ENCODE measurements around the gene SH2B2.
"Not testable (repeated sequence)": the region's sequence is repeated elsewhere in the genome, so short reads cannot be mapped to it uniquely, and the experiment has no call there.

The SH2B2 gene

DNA sequence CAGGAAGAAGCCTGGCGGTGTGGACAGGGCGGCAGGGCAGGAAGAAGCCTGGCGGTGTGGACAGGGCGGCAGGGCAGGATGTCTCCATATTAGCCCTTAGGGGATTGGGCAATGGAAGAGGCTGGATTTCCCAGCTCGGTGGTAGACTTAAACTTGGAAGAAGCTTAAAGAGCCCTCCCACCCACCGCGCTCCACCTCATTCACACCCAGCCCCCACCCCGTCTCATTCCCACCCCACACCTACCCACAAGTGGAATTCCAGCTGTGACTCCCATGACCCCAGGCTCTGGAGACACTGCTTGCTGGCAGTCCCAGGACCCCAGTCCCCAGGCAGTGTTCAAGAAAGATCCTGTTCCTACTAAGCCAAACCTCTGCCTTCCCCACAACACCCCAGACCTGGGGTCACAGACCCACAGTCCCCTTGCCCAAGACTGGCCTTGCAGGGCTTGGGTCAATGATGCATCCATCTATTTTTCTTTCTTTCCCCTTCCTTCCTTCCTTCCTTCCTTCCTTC is 35.6 kb downstream of the SH2B2 start:
- in situ Hi-C loops (cut with MboI; ENCODE audit: low pct_unique_long_range_greater_than_20kb, low sequenced_read_pairs, unreplicated experiment), result no loop called here
- peak; percentile 21 for DNase-seq (ENCODE audit: low spot score)
- TF ChIP-seq, protein P1, sequence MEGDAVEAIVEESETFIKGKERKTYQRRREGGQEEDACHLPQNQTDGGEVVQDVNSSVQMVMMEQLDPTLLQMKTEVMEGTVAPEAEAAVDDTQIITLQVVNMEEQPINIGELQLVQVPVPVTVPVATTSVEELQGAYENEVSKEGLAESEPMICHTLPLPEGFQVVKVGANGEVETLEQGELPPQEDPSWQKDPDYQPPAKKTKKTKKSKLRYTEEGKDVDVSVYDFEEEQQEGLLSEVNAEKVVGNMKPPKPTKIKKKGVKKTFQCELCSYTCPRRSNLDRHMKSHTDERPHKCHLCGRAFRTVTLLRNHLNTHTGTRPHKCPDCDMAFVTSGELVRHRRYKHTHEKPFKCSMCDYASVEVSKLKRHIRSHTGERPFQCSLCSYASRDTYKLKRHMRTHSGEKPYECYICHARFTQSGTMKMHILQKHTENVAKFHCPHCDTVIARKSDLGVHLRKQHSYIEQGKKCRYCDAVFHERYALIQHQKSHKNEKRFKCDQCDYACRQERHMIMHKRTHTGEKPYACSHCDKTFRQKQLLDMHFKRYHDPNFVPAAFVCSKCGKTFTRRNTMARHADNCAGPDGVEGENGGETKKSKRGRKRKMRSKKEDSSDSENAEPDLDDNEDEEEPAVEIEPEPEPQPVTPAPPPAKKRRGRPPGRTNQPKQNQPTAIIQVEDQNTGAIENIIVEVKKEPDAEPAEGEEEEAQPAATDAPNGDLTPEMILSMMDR (IDR thresholded peaks at IDR 0.05; ENCODE audit: extremely low read depth, insufficient read depth, missing control alignments), result no peak

DNA sequence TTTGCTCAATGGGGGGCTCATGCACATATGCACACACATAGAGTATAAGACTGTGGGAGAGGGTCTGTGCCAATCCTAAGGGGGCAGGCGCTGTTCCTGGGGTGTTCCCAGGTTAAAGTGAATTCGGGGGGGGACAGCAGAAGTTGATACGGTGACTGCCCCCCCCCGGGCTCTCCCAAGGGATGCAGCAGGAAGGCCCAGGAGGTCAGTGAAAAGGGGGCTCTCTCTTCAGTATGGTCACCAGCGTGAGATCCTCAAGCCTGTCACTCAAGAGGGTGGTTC is 37.2 kb downstream of the SH2B2 start:
- DNase-seq (ENCODE audit: low spot score), result no peak
- TF ChIP-seq, protein P1 (IDR thresholded peaks at IDR 0.05; ENCODE audit: extremely low read depth, insufficient read depth, missing control alignments), result no peak
- in situ Hi-C loops (cut with MboI; ENCODE audit: low pct_unique_long_range_greater_than_20kb, low sequenced_read_pairs, unreplicated experiment), result no loop called here

DNA sequence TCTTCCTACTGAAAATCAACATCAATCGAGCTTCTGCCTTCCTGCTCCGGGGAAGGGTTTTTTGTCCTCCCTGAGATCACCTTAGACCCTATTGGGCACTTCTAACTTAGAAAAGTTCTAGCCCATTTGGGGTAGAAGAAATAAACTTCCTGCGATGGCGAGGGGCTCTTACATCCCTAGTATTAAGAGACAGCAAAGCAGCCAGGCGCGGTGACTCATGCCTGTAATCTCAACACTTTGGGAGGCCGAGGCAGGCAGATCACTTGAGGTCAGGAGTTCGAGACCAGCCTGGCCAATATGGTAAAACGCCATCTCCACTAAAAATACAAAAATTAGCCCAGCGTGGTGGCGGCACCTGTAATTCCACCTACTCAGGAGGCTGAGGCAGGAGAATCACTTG is 38.4 kb downstream of the SH2B2 start:
- DNase-seq (ENCODE audit: low spot score); in situ Hi-C loops (cut with MboI; ENCODE audit: low pct_unique_long_range_greater_than_20kb, low sequenced_read_pairs, unreplicated experiment): not testable (repeated sequence)

DNA sequence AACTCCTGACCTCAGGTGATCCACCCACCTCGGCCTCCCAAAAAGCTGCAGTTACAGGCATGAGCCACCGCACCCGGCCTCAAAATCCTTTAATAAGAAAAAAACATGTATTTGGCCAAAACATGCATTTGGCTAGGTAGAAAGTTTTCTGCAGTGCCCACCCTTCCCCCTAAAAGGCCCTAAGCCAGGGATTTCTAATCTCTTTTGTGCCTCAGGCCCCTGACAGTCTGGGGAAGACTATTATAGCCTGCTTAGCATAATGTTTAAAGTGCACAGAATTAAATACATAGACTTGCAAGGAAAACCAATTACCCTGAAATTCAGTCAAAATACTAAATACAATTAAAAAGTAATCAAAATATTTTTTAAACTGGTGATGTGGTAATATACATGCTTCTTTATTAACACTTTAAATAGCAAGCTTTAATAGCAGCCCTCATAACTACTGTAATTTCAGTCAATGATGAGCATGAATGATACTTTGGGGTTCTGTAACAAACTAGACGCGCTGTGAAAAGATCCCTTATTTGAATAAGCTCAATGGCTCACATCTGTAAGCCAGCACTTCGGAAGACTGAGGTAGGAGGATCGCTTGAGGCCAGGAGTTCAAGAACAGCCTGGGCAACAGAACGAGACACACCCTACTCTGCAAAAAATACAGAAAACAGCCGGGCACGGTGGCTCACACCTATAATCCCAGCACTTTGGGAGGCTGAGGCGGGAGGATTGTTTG is 39.7 kb downstream of the SH2B2 start:
- in situ Hi-C loops (cut with MboI; ENCODE audit: low pct_unique_long_range_greater_than_20kb, low sequenced_read_pairs, unreplicated experiment), result no loop called here
- TF ChIP-seq, protein P1 (IDR thresholded peaks at IDR 0.05; ENCODE audit: extremely low read depth, insufficient read depth, missing control alignments), result no peak
- peak; percentile 2 for DNase-seq (ENCODE audit: low spot score)

DNA sequence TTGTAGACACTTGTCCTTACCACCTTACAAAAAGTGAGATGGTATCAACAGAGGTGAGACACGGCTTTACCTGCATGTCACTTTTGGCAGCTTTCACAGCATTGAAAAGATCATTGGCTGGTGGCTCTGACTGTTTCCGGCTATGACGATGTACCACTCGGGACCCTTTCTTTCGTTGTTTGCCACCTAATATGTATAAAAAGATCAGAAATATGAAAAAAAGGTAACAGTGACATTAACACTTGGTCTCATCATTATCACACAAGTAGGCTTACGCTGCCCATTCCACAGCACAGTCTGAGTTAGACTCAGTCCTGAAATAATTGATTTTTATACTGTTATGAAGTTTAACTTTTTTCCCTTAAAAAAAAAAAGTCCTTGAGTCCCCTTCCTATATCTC is 40.5 kb downstream of the SH2B2 start:
- in situ Hi-C loops (cut with MboI; ENCODE audit: low pct_unique_long_range_greater_than_20kb, low sequenced_read_pairs, unreplicated experiment); DNase-seq (ENCODE audit: low spot score): not testable (repeated sequence)

DNA sequence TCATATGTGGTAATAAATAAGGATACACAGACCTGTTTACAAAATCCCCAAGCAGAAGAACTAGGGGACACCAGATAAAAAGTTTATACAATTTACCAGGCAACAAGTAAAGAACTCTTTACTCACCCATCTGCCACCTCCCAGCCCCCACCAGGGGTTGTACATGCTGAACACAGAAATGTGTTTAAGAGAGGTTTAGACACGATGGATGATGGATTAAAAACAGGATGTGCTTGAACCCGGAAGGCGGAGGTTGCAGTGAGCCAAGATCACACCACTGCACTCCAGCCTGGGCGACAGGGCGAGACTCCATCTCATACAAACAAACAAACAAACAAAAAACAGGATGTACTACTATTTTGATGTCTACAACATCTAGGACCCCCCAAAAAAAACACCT is 42.2 kb downstream of the SH2B2 start:
- in situ Hi-C loops (cut with MboI; ENCODE audit: low pct_unique_long_range_greater_than_20kb, low sequenced_read_pairs, unreplicated experiment); DNase-seq (ENCODE audit: low spot score): not testable (repeated sequence)

DNA sequence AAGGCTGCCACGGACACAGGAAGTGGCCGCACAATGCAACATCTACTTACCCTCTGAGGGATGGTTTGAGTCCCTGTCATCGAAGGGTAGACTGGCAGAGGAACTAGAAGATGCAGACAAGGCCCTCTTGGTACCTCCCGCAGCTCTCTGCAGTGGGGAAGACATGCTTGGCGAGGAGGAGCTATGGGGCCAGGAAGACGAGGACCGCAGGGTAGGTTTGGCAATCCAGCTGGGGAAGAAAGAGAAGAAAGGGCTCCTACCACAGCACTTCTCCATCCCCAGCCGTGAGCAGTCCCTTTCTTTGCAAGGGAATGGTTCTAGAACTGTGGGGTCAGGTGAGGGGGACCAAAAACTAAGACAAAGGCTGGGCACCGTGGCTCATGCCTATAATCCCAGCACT is 42.7 kb downstream of the SH2B2 start:
- in situ Hi-C loops (cut with MboI; ENCODE audit: low pct_unique_long_range_greater_than_20kb, low sequenced_read_pairs, unreplicated experiment); DNase-seq (ENCODE audit: low spot score): not testable (repeated sequence)

DNA sequence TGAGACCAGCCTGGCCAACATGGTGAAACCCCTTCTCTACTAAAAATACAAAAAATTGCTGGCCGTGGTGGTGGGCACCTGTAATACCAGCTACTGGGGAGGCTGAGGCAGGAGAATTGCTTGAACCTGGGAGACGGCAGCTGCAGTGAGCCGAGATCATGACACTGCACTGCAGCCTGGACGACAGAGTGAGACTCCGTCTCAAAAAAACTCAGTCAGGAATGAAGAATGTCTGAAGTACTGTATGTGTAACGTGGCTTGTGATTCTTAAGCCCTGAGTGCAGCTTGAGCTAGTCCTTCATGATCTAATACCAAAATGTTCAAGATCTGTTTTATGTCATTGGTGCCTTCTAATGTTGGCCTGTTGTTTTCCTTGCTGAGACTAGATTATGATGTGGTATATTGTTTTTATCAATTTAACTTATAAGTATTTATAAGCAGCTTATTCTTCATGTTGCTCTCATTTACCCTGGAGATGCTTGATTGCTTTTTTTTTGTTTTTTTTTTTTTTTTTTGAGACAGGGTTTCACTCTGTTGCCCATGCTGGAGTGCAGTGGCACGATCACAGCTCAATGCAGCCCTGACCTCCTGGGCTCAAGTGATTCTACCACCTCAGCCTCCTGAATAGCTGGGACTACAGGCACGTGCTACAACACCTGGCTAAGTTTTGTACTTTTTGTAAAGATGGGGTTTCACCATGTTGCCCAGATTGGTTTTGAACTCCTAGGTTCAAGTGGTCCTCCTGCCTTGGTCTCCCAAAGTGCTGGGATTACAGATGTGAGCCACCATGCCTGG is 44.2 kb downstream of the SH2B2 start:
- DNase-seq (ENCODE audit: low spot score); in situ Hi-C loops (cut with MboI; ENCODE audit: low pct_unique_long_range_greater_than_20kb, low sequenced_read_pairs, unreplicated experiment): not testable (repeated sequence)

DNA sequence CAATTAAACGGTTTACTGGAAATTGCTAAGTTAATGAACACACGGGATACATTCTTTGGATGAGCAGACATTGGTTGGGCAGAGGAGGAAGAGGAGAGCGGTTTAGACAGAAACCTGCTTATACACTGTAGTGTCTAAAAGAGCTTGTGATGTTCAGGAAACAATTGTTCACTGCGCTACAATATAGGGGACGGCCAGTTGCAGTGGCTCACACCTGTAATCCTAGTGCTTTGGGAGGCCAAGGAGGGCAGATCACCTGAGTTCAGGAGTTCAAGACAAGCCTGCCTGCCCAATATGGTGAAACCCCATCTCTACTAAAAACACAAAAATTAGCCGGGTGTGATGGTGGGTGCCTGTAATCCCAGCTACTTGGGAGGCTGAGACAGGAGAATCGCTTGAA is 48.9 kb downstream of the SH2B2 start:
- in situ Hi-C loops (cut with MboI; ENCODE audit: low pct_unique_long_range_greater_than_20kb, low sequenced_read_pairs, unreplicated experiment); DNase-seq (ENCODE audit: low spot score): not testable (repeated sequence)

DNA sequence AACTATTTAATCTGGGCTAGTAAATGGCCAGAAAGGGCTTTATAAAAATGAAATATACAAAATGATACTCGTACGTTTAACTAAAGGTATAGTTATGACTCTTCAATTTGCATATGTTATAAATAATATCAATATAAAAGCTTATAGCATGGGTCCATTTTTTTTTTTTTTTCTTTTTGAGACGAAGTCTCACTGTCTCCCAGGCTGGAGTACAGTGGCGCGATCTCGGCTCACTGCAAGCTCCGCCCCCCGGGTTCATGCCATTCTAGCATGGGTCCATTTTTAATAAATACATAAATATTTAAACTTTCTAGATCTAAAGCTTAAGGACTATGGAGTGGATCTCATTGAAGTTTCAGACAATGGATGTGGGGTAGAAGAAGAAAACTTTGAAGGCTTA is 50.3 kb downstream of the SH2B2 start:
- DNase-seq (ENCODE audit: low spot score); in situ Hi-C loops (cut with MboI; ENCODE audit: low pct_unique_long_range_greater_than_20kb, low sequenced_read_pairs, unreplicated experiment): not testable (repeated sequence)

DNA sequence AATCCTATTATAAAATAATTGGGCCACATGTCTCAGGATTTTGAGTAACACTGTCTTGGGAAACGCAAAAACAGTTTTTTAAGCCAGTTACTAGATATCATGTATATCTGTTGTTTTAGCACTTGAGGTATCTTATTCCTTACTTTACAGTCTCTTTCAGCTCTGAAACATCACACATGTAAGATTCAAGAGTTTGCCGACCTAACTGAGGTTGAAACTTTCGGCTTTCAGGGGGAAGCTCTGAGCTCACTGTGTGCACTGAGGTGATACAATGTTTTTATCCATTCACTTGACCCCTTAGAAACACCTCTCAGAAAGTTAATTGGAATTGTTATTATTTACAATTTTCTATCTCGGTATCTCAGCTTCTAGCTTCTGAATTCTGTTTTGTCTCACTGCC is 50.8 kb downstream of the SH2B2 start:
- DNase-seq (ENCODE audit: low spot score), result not testable (repeated sequence)

DNA sequence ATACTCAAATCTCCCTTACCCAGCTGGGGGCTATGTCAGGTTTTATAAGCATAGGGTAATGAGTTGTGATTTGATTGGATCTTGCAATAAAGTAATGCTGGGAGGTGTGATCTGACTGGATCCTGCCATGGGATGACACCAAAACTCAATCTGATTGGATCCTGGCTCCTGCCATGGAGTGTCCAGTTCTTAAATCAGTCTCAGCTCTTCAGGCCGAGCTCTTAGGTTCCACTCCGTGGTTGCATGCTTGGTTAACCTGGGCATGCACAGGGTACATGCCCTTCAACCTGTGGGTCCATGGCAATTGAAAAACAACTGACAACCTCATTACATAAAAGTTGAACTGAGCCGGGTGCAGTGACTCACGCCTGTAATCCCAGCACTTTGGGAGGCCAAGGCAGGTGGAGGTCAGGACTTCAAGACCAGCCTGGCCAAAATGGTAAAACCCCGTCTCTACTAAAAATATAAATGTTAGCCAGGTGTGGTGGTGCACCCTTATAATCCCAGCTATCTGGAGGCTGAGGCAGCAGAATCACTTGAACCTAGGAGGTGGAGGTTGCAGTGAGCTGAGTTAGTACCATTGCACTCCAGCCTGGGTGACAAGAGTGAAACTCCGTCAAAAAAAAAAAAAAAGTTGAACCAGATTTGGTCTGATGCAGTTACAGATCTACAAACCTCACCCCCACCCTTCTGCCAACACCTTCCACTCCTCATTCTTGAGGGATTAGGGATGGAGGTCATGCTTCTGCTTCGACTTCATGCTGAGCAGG is 54.1 kb downstream of the SH2B2 start:
- DNase-seq (ENCODE audit: low spot score); in situ Hi-C loops (cut with MboI; ENCODE audit: low pct_unique_long_range_greater_than_20kb, low sequenced_read_pairs, unreplicated experiment): not testable (repeated sequence)

More for the DNA sequence above, 50.8 kb downstream of the SH2B2 start:
- in situ Hi-C loops (cut with MboI; ENCODE audit: low pct_unique_long_range_greater_than_20kb, low sequenced_read_pairs, unreplicated experiment), result not testable (repeated sequence)

DNA sequence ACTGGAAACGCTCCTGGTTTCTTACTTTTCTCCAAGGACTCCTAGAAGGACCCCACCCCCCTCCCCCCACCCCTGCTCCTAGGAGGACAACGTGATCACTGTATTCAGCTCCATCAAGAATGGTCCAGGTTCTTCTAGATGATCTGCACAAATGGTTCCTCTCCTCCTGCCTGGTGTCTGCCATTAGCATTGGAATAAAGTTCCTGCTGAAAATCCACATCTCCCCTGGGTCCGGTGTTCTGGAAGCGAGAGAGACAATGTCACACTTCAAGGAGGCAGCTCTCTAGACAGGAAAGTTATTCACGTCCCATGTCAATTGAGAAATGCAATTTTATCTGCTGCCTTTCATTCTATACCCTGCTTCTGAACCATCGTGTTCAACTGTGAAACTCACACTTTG is 60.3 kb downstream of the SH2B2 start:
- in situ Hi-C loops (cut with MboI; ENCODE audit: low pct_unique_long_range_greater_than_20kb, low sequenced_read_pairs, unreplicated experiment); DNase-seq (ENCODE audit: low spot score): not testable (repeated sequence)

DNA sequence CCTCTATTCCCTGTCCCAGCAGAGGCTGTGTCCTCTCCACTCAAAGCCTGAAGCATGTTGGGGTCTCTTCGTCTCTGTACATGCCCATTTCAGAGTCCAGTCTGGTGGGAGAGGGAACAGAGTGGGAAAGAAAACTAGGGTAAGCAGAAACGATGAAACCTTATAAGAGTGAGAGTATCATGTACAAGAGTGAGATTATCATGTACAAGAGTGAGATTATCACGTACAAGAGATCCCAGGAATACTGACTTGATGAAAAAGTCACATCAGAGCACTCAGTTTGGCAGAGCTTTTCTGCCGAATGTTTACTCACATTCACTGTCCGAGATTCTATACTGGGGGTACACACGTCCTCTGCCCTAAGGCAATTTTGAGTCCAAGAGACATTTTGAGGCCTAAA is 69.7 kb downstream of the SH2B2 start, which contains the start of gene SPDYE6:
Gene SPDYE6, minus strand, starts transcription at position 101 of the 400 bp plus-strand sequence. CDS start 421 bp downstream, outside the sequence.
- in situ Hi-C loops (cut with MboI; ENCODE audit: low pct_unique_long_range_greater_than_20kb, low sequenced_read_pairs, unreplicated experiment); DNase-seq (ENCODE audit: low spot score): not testable (repeated sequence)

Data from GM13977 (cell line).